HAP-1 (cell line): Measurements from ENCODE around the gene GALNT17.

Experiments used
- DNase-seq, 2 experiments: peaks; one replicate each; pipeline ENCODE4 v3.0.0-alpha.2; 2016 to 2020; ENCODE audit warnings: low spot score in 2 of 2
- H3K27me3 ChIP-seq: fragments of 250-450 bp; sonication (Bioruptor Pico); 2 replicates; pipeline ENCODE4 v1.5.1; 2020; ENCODE audit warnings: low read depth, mild to moderate bottlenecking, moderate library complexity
- H3K36me3 ChIP-seq: fragments of 250-450 bp; sonication (Bioruptor Pico); replicated peaks from 2 replicates; pipeline ENCODE4 v1.5.1; 2020; ENCODE audit warnings: mild to moderate bottlenecking
- H3K4me1 ChIP-seq: fragments of 250-450 bp; sonication (Bioruptor Pico); 2 replicates; pipeline ENCODE4 v1.5.1; 2020; ENCODE audit warnings: mild to moderate bottlenecking
- H3K4me3 ChIP-seq: fragments of 250-450 bp; sonication (Bioruptor Pico); 2 replicates; pipeline ENCODE4 v1.5.1; 2020; ENCODE audit warnings: mild to moderate bottlenecking, moderate library complexity
- H3K9me3 ChIP-seq: fragments of 250-450 bp; sonication (Bioruptor Pico); 2 replicates; pipeline ENCODE4 v1.5.1; 2020; ENCODE audit warnings: mild to moderate bottlenecking, moderate library complexity
- in situ Hi-C: fragments of 300-500 bp; cut with MboI; formaldehyde crosslinking; loops from 3 replicates; pipeline ENCODE4 v1.14.3; 2020; ENCODE audit warnings: low sequenced_read_pairs, inconsistent platforms, mixed read lengths

Gene GALNT17

DNA sequence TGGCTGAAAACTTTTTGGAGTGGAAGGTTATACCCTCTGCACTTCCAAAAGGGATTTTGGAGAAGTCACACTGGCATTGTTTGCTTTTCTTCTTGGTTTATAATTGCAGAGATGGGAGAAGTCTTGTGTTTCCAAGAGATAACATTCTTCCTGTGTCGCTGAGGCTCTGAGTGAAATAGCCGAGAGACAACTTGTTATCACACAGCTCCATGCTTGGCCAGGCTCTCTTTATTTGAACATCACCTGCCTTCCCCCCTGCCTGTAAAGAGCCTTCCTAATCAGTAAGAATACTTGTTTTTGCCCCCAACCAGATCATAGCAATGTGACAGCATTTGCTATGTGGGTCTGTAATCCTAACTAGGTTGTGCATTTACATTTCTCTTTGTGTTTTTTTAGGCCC lies 270.7 kb downstream of the GALNT17 start:
- no peaks in the 10 kb centered on the region for H3K36me3 ChIP-seq
- DNase-seq, result no peak
- in situ Hi-C loops, result no loop called here

GRCh38 chr7:71403202-71403946 lies 271.4 kb downstream of the GALNT17 start:
- Histone ChIP-seq H3K9me3 (no peaks in the 10 kb centered on the region; the same call in 1 of the 2 replicates), H3K4me3 (no peak overlapping the region), H3K4me1 (no peaks in the 10 kb centered on the region), H3K36me3 (no peaks in the 10 kb centered on the region), H3K27me3 (no peaks in the 10 kb centered on the region)
- in situ Hi-C loops, result no loop called here
- DNase-seq, result no peak

More for the DNA sequence above, 270.7 kb downstream of the GALNT17 start:
- no peaks in the 10 kb centered on the region for H3K27me3 ChIP-seq
- H3K9me3 ChIP-seq, result no peaks in the 10 kb centered on the region; the same call in none of the 2 replicates
- H3K4me1 ChIP-seq, result no peaks in the 10 kb centered on the region
- H3K4me3 ChIP-seq, result no peak overlapping the region

GRCh38 chr7:71404726-71405345 lies 272.9 kb downstream of the GALNT17 start:
- no peak overlapping the region for H3K4me3 ChIP-seq
- no peak for DNase-seq
- H3K9me3 ChIP-seq, result no peaks in the 10 kb centered on the region; the same call in 1 of the 2 replicates
- H3K4me1 ChIP-seq, result no peaks in the 10 kb centered on the region
- H3K27me3 ChIP-seq, result no peaks in the 10 kb centered on the region
- H3K36me3 ChIP-seq, result no peaks in the 10 kb centered on the region
- in situ Hi-C loops, result no loop called here

GRCh38 chr7:71408271-71408670 lies 276.3 kb downstream of the GALNT17 start:
- no peak for DNase-seq
- H3K36me3 ChIP-seq, result no peaks in the 10 kb centered on the region
- H3K4me1 ChIP-seq, result no peaks in the 10 kb centered on the region
- H3K9me3 ChIP-seq, result no peaks in the 10 kb centered on the region; the same call in 1 of the 2 replicates
- no peak overlapping the region for H3K4me3 ChIP-seq
- H3K27me3 ChIP-seq, result no peaks in the 10 kb centered on the region
- in situ Hi-C loops, result no loop called here

- Histone ChIP-seq H3K4me3 (no peak overlapping the region), H3K27me3 (no peaks in the 10 kb centered on the region), H3K4me1 (no peaks in the 10 kb centered on the region), H3K36me3 (no peaks in the 10 kb centered on the region), H3K9me3 (no peaks in the 10 kb centered on the region)
- in situ Hi-C loops, result no loop called here
- no peak for DNase-seq
Observed at GRCh38 chr7:71409550-71410157, 277.7 kb downstream of the GALNT17 start.

DNA sequence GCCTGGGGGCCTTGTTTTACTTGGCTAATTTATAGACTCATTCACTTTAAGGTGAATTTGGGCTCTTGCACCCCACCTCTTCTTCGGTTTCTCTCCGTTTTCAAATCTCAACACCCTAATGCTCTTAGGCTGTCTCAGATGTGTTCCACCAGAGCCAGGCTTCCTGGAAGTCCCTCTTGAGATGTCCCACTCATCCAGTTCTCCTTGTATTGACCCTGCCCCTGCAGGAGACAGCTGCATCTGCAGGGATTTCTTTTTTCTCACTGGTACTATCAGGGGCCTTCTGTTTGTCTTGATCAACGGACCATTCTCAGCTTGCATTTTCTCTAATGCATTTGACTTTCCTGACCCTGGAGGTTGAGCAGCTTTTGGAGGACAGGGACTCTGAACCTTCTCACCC lies 279.5 kb downstream of the GALNT17 start:
- H3K27me3 ChIP-seq, result no peaks in the 10 kb centered on the region
- in situ Hi-C loops, result no loop called here
- no peaks in the 10 kb centered on the region for H3K4me1 ChIP-seq
- no peak for DNase-seq
- no peak overlapping the region for H3K4me3 ChIP-seq
- H3K36me3 ChIP-seq, result no peaks in the 10 kb centered on the region
- no peaks in the 10 kb centered on the region for H3K9me3 ChIP-seq

- Histone ChIP-seq H3K4me3 (no peak overlapping the region), H3K36me3 (no peaks in the 10 kb centered on the region), H3K4me1 (no peaks in the 10 kb centered on the region), H3K27me3 (no peaks in the 10 kb centered on the region), H3K9me3 (no peaks in the 10 kb centered on the region)
- DNase-seq, result no peak
- in situ Hi-C loops, result no loop called here
Observed at GRCh38 chr7:71414490-71414889, 282.5 kb downstream of the GALNT17 start.

DNA sequence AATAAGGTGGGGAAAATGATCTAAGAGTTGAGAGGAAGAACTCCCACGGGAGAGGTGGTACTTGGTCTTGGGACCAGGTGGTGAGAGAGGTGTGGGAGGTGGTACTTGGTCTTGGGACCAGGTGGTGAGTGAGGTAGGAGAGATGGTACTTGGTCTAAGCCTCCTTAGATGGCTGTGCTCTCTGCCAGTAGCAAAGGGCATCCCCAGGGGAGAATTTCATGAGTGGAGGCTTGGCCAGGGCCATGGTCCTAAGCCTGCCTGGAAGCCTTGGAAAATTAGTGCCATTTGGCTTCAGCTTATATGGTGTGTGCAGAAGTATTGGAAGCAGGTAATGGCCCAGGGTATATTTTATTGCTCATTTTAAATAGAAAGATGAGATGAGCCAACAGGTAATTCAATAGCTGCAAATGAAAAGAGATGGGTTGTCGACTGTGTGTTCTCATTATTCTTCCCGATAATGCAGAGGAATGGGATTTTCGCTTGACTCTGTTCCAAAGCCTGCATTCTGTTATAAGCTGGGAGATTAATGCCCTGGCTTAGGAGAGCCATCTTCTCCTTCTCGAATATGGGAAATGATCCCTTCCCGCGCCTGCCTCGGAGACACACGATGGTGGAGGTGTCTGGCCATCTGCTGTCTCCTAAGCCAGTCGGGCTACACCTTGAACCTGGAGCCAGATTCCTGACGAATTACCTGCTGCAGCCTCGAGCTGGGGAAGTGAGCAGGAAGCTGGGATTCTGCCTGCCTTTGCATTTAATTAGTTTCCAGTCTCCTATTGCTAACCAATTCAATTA lies 287.8 kb downstream of the GALNT17 start:
- H3K4me1 ChIP-seq, result no peaks in the 10 kb centered on the region
- in situ Hi-C loops, result no loop called here
- H3K4me3 ChIP-seq, result no peak overlapping the region
- no peak for DNase-seq
- no peaks in the 10 kb centered on the region for H3K36me3 ChIP-seq
- no peaks in the 10 kb centered on the region for H3K27me3 ChIP-seq
- no peaks in the 10 kb centered on the region; the same call in 1 of the 2 replicates for H3K9me3 ChIP-seq

- DNase-seq, result no peak
- Histone ChIP-seq H3K4me3 (no peak overlapping the region), H3K9me3 (no peaks in the 10 kb centered on the region; the same call in 1 of the 2 replicates), H3K36me3 (no peaks in the 10 kb centered on the region), H3K27me3 (no peaks in the 10 kb centered on the region), H3K4me1 (no peaks in the 10 kb centered on the region)
- in situ Hi-C loops, result no loop called here
Observed at GRCh38 chr7:71422104-71422503, 290.2 kb downstream of the GALNT17 start.

- in situ Hi-C loops, result no loop called here
- Histone ChIP-seq H3K9me3 (no peaks in the 10 kb centered on the region; the same call in 1 of the 2 replicates), H3K4me3 (no peak overlapping the region), H3K36me3 (no peaks in the 10 kb centered on the region), H3K27me3 (no peaks in the 10 kb centered on the region), H3K4me1 (no peaks in the 10 kb centered on the region)
- no peak for DNase-seq
Observed at GRCh38 chr7:71424166-71425035, 292.5 kb downstream of the GALNT17 start.

DNA sequence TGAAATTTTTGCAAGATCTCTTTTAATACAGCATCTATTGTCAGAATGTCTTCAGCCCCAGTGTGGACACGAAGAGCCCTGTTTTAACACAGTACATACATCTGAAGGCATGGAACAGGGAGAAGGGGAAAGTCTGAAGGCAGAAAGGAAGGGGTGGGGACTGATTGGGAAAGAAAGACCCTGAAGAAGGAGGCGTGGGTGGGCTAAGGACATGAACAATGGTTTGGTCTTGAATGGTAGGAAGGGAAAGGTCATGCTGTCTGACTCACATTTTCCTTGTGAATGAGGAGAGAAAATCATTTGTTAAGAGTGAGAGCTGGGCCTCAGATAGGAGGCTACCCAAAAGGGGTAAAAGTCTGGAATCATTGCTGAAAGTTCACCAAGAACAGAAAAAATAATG lies 297.1 kb downstream of the GALNT17 start:
- in situ Hi-C loops, result no loop called here
- DNase-seq, result no peak
- Histone ChIP-seq H3K4me3 (no peak overlapping the region), H3K4me1 (no peaks in the 10 kb centered on the region), H3K9me3 (no peaks in the 10 kb centered on the region), H3K27me3 (no peaks in the 10 kb centered on the region), H3K36me3 (no peaks in the 10 kb centered on the region)

DNA sequence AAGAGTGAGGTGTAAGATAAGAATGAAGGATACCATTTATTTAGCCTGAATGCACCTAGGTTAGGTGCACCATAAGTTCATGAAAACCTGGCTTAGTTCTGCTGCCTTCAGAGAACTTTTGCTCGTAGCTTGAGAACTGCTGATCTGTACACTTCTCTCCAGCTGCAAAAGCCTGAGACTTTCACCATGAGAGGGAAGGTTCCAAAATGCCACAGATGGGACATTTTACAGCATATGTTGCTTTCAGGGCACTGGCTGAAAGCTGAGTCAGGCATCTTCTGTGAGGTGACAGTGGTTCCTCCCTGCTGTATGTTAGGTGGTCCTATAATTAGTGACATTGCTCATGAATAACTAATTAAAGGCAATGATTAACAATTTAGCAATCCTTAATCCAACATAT lies 298.3 kb downstream of the GALNT17 start:
- H3K9me3 ChIP-seq, result no peaks in the 10 kb centered on the region
- H3K36me3 ChIP-seq, result no peaks in the 10 kb centered on the region
- no peaks in the 10 kb centered on the region for H3K27me3 ChIP-seq
- H3K4me3 ChIP-seq, result no peak overlapping the region
- in situ Hi-C loops, result no loop called here
- no peak for DNase-seq
- H3K4me1 ChIP-seq, result no peaks in the 10 kb centered on the region

DNA sequence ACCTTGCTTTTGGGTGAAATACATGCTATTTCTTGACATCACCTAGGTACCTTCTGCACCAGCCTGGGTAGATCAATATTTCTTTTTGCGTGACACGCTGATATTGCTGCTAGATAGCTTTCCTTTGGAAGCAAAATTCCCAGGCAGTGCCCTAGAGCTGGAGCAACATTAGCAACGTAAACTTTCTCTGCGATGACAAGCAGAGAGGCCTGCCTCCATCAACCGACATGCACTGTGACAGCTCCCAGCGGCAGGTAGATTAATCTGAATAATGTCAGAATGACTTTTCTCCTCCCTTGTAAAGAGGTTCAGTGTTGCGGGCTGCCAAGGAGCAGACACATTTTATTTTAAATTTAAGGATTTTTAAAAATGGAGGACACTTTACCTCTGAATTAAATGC lies 307.4 kb downstream of the GALNT17 start:
- Histone ChIP-seq H3K27me3 (no peaks in the 10 kb centered on the region), H3K36me3 (no peaks in the 10 kb centered on the region), H3K4me3 (no peak overlapping the region), H3K4me1 (no peaks in the 10 kb centered on the region), H3K9me3 (no peaks in the 10 kb centered on the region)
- DNase-seq, result no peak
- in situ Hi-C loops, result no loop called here
